Measurements from ENCODE around the gene PDE4D. TPM values are rescaled to one million over a fixed set of nuclear protein-coding genes. Genes with fewer than 3 reads are reported as not detected.

PDE4D gene
- total and polyA plus RNA-seq, 2 donors (not counting 3 experiments of a cell fraction or from before 2014, with no cell fraction given), result 34.5 to 51.2 TPM

GRCh38 chr5:59119480-59119879 is 774.0 kb downstream of the PDE4D start:
- Histone ChIP-seq H3K4me3 (replicated peaks in 1 of 3; ENCODE audit: insufficient read depth in 1 of 3, low read depth in 1 of 3, low read length in 3 of 3) (no peak overlapping the region), H3K27ac (ENCODE audit: insufficient read depth, low read depth, low read length) (no peak overlapping the region), H3K4me2 (ENCODE audit: insufficient read depth, low read length) (no peak overlapping the region), H3K36me3 (ENCODE audit: control insufficient read depth in 2 of 2, extremely low read depth in 1 of 2, insufficient read depth in 2 of 2, low read length in 2 of 2) (no peaks in the 10 kb centered on the region), H3K9ac (replicated peaks; ENCODE audit: extremely low read depth, insufficient read depth, low read length) (no peak overlapping the region), H3K27me3 (ENCODE audit: control insufficient read depth in 2 of 2, insufficient read depth in 2 of 2, low read length in 2 of 2) (no peaks in the 10 kb centered on the region), H2AFZ (ENCODE audit: low read depth, low read length) (no peak overlapping the region), H3K79me2 (ENCODE audit: control insufficient read depth, insufficient read depth, low read length) (no peaks in the 10 kb centered on the region), H3K9me1 (replicated peaks; ENCODE audit: control insufficient read depth, extremely low read depth, insufficient read depth, low read length) (no peaks in the 10 kb centered on the region), H4K20me1 (replicated peaks; ENCODE audit: control insufficient read depth, extremely low read depth, insufficient read depth, low read length) (peaks cover 3% of the 10 kb centered on the region), H3K4me1 (ENCODE audit: control insufficient read depth, extremely low read depth, insufficient read depth, low read length) (peaks cover 2% of the 10 kb centered on the region), H3K9me3 (replicated peaks; ENCODE audit: control insufficient read depth, insufficient read depth, low read length) (no peaks in the 10 kb centered on the region)
- TF ChIP-seq FOS (IDR thresholded peaks at IDR 0.05; ENCODE audit: borderline replicate concordance, insufficient read depth, low read length), result no peak
- no peak for TF ChIP-seq GATA2 (IDR thresholded peaks at IDR 0.05; ENCODE audit: insufficient read depth, insufficient read length, low read depth, low read length)
- no peak for TF ChIP-seq MAX (IDR thresholded peaks at IDR 0.05; ENCODE audit: insufficient read depth, insufficient read length)
- TF ChIP-seq MYC (IDR thresholded peaks at IDR 0.05; ENCODE audit: low read depth, low read length), result no peak
- TF ChIP-seq EZH2 (IDR thresholded peaks at IDR 0.05; ENCODE audit: borderline replicate concordance, low read depth, low read length, severe bottlenecking), result no peak
- no peak for TF ChIP-seq POLR2AphosphoS5 (IDR thresholded peaks at IDR 0.05; ENCODE audit: insufficient read depth, low read depth, low read length)
- no peak for TF ChIP-seq JUN (IDR thresholded peaks at IDR 0.05; ENCODE audit: borderline replicate concordance, insufficient read depth, insufficient read length, low read depth)
- no peak for TF ChIP-seq POLR2A (IDR thresholded peaks at IDR 0.05; ENCODE audit: low read depth, low read length)
- TF ChIP-seq CTCF (IDR thresholded peaks at IDR 0.05; ENCODE audit: extremely low read depth in 1 of 2, insufficient read depth in 1 of 2, low read depth in 1 of 2, low read length in 2 of 2), result no peak
- ChIA-PET POLR2A (no interaction called here), CTCF (interaction anchor here (0.9 to 2.1 kb wide), 3 partner anchors 8 to 85 kb away, joined by 3 to 6 read pairs (median 4); no protein-coding TSS in a partner anchor)
- no TSS peak for BruUV-seq (replicated peaks)
- intact Hi-C loops (cut with micrococcal nuclease), result no loop called here
- FAIRE-seq, result no peak
- no peak for DNase-seq (ENCODE audit: low read depth, low spot score)
- dilution Hi-C loops (cut with MboI; ENCODE audit: extremely low pct_ligation_motif_present, low sequenced_read_pairs), result no loop called here

Data from endothelial cell of umbilical vein (primary cell).